NB4 (cell line): ENCODE results near the gene BUD13.

ENCODE experiments used
- POLR2A ChIP-seq: IDR thresholded peaks from 2 replicates; pipeline ENCODE4 v1.6.1; 2011; ENCODE audit warnings: mild to moderate bottlenecking; ENCODE audit not compliant: insufficient read length; ENCODE audit errors: extremely low read depth
- TF ChIP-seq, protein P1 (sequence below): IDR thresholded peaks from one replicate; pipeline ENCODE4 v1.5.1; 2012; ENCODE audit warnings: low read depth, low read length

- TF ChIP-seq, protein P1, sequence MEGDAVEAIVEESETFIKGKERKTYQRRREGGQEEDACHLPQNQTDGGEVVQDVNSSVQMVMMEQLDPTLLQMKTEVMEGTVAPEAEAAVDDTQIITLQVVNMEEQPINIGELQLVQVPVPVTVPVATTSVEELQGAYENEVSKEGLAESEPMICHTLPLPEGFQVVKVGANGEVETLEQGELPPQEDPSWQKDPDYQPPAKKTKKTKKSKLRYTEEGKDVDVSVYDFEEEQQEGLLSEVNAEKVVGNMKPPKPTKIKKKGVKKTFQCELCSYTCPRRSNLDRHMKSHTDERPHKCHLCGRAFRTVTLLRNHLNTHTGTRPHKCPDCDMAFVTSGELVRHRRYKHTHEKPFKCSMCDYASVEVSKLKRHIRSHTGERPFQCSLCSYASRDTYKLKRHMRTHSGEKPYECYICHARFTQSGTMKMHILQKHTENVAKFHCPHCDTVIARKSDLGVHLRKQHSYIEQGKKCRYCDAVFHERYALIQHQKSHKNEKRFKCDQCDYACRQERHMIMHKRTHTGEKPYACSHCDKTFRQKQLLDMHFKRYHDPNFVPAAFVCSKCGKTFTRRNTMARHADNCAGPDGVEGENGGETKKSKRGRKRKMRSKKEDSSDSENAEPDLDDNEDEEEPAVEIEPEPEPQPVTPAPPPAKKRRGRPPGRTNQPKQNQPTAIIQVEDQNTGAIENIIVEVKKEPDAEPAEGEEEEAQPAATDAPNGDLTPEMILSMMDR = no peak
- no peak for TF ChIP-seq POLR2A
These were observed 56.2 kb downstream of the BUD13 start for GRCh38 chr11:116716621-116717020.
